Fibroblast of lung (primary cell): ENCODE results near the gene CH25H. TPM values are rescaled to one million over a fixed set of nuclear protein-coding genes. Genes with fewer than 3 reads are reported as not detected.

ENCODE experiments used
- DNase-seq, 2 donors: peaks; one replicate each; pipeline versions ENCODE4 v3.0.0 to v3.0.0-alpha.2; 2010; ENCODE audit warnings: low read depth in 2 of 2
- H2AFZ ChIP-seq: 2 replicates; pipeline ENCODE4 v1.5.1; 2012; ENCODE audit warnings: low read length, control low read depth, inconsistent platforms
- H3K27ac ChIP-seq: 2 replicates; pipeline ENCODE4 v1.5.1; 2011; ENCODE audit warnings: low read length, control low read depth; ENCODE audit not compliant: insufficient read depth
- H3K27me3 ChIP-seq: 2 replicates; pipeline ENCODE4 v1.5.1; 2011; ENCODE audit warnings: mild to moderate bottlenecking, low read length; ENCODE audit not compliant: control insufficient read depth, insufficient read depth
- H3K36me3 ChIP-seq: 2 replicates; pipeline ENCODE4 v1.5.1; 2011; ENCODE audit warnings: low read length; ENCODE audit not compliant: control insufficient read depth, insufficient read depth
- H3K4me1 ChIP-seq: 2 replicates; pipeline ENCODE4 v1.5.1; 2011; ENCODE audit warnings: low read length; ENCODE audit not compliant: control insufficient read depth, insufficient read depth; ENCODE audit errors: extremely low read depth
- H3K4me2 ChIP-seq: 2 replicates; pipeline ENCODE4 v1.5.1; 2011; ENCODE audit warnings: low read length, control low read depth; ENCODE audit not compliant: insufficient read depth; ENCODE audit errors: extremely low read depth
- H3K4me3 ChIP-seq, 4 experiments: fragments of 200-600 bp in 1 of 4; sonication (generic) in 1 of 4; replicated peaks in 1 of 4; 2 replicates each; pipeline ENCODE4 v1.5.1; 2011 to 2016; ENCODE audit warnings: low read length in 4 of 4, low read depth in 3 of 4, mild to moderate bottlenecking in 3 of 4, control low read depth in 2 of 4, inconsistent platforms in 1 of 4, mixed read lengths in 1 of 4; ENCODE audit not compliant: insufficient read depth in 1 of 4; ENCODE audit errors: control extremely low read depth in 1 of 4
- H3K79me2 ChIP-seq: 2 replicates; pipeline ENCODE4 v1.5.1; 2012; ENCODE audit warnings: mild to moderate bottlenecking, low read length, inconsistent platforms; ENCODE audit not compliant: control insufficient read depth, insufficient read depth
- H3K9ac ChIP-seq: 2 replicates; pipeline ENCODE4 v1.5.1; 2011; ENCODE audit warnings: mild to moderate bottlenecking, low read length, control low read depth; ENCODE audit not compliant: insufficient read depth
- H3K9me3 ChIP-seq: 2 replicates; pipeline ENCODE4 v1.5.1; 2012; ENCODE audit warnings: low read depth, low read length; ENCODE audit not compliant: control insufficient read depth, insufficient read depth
- H4K20me1 ChIP-seq: 2 replicates; pipeline ENCODE4 v1.5.1; 2011; ENCODE audit warnings: low read length; ENCODE audit not compliant: control insufficient read depth, insufficient read depth; ENCODE audit errors: extremely low read depth
- EZH2 ChIP-seq: IDR thresholded peaks from 2 replicates; pipeline ENCODE4 v1.5.1; 2012; ENCODE audit warnings: low read length, control low read depth, mild to moderate bottlenecking; ENCODE audit errors: missing control alignments
- polyA plus RNA-seq, 2 donors: library from polyadenylated mRNA; depleted of rRNA in 1 of 2; stranded (reverse) in 1 of 2; unstranded in 1 of 2; fragments of >200 nt; gene quantifications; 2 replicates each; pipeline ENCODE4 v1.2.1, GENCODE V29; 2011 to 2012; ENCODE audit warnings: missing spikeins in 1 of 2
- total RNA-seq: library from RNA; depleted of rRNA; stranded (reverse); fragments of >200 nt; gene quantifications from 2 replicates; pipeline ENCODE4 v1.2.1, GENCODE V29; 2014
- TF ChIP-seq, protein P1 (sequence below), 2 donors: IDR thresholded peaks in 1 of 2; conservative IDR thresholded peaks in 1 of 2; 1 replicate in 1 of 2; 2 replicates in 1 of 2; pipeline ENCODE4 v1.5.1; 2011 to 2012; ENCODE audit warnings: low read length in 2 of 2, control low read depth in 1 of 2, inconsistent platforms in 1 of 2, low read depth in 1 of 2, mild to moderate bottlenecking in 1 of 2

CH25H gene
- total and polyA plus RNA-seq, 2 donors (not counting 1 experiment from before 2014, with no cell fraction given), result 1.7 to 17.7 TPM

DNA sequence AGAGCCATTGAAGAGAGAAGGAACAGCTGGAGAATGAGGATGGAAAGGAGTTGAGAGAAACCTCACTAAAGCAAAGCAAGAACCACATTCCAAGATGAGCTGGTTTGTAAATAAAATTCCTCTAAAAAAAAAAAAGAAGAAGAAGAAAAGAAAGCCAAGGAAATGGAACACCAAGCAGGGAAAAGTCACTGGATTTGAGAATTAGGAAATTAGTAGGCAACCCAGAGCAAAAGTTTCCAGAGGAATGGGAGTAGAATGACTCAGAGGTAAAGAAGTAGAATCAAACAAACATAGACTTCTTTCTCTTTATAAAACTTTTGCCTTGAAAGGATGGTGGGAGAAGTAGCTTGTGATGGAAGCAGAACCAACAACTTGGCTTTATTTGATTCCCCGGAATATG, 3.9 kb downstream of the CH25H start:
- H3K27ac ChIP-seq, result no peak overlapping the region
- no peak overlapping the region for H2AFZ ChIP-seq
- H3K9me3 ChIP-seq, result no peaks in the 10 kb centered on the region
- H3K4me3 ChIP-seq, result no peak overlapping the region
- peak in 1 of 2 donors; percentile 38 for DNase-seq
- no peak overlapping the region for H3K4me2 ChIP-seq
- H3K79me2 ChIP-seq, result no peaks in the 10 kb centered on the region
- no peaks in the 10 kb centered on the region for H3K27me3 ChIP-seq
- no peaks in the 10 kb centered on the region for H4K20me1 ChIP-seq
- H3K9ac ChIP-seq, result no peak overlapping the region
- H3K4me1 ChIP-seq, result peaks cover 13% of the 10 kb centered on the region
- TF ChIP-seq, protein P1, sequence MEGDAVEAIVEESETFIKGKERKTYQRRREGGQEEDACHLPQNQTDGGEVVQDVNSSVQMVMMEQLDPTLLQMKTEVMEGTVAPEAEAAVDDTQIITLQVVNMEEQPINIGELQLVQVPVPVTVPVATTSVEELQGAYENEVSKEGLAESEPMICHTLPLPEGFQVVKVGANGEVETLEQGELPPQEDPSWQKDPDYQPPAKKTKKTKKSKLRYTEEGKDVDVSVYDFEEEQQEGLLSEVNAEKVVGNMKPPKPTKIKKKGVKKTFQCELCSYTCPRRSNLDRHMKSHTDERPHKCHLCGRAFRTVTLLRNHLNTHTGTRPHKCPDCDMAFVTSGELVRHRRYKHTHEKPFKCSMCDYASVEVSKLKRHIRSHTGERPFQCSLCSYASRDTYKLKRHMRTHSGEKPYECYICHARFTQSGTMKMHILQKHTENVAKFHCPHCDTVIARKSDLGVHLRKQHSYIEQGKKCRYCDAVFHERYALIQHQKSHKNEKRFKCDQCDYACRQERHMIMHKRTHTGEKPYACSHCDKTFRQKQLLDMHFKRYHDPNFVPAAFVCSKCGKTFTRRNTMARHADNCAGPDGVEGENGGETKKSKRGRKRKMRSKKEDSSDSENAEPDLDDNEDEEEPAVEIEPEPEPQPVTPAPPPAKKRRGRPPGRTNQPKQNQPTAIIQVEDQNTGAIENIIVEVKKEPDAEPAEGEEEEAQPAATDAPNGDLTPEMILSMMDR (conservative IDR thresholded peaks at IDR 0.05 in 1 of 2, IDR thresholded peaks at IDR 0.05 in 1 of 2; ENCODE audit: low read depth in 1 of 2, low read length in 2 of 2), result no peak
- no peak for TF ChIP-seq EZH2
- H3K36me3 ChIP-seq, result no peaks in the 10 kb centered on the region

DNA sequence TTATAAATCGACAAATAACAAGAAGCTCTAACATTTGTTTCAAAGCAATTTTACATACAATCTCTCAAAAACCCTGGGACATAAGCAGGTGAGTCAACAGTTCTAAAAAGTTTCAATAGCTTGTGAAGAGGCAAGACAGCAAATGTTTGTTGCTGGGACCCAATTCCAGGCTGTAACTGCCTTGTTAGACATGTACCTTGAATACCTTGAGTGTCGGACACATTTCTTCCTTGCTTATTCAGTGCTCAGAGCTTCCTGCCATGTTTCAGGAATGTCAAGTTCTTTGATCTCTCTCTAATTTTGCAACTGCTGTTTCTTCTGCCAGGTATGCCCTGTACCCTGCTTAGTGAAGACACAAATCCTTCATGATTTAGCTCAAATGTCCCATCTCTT, 5.1 kb downstream of the CH25H start:
- no peaks in the 10 kb centered on the region for H3K9me3 ChIP-seq
- no peaks in the 10 kb centered on the region for H3K27me3 ChIP-seq
- no peaks in the 10 kb centered on the region for H4K20me1 ChIP-seq
- no peak overlapping the region for H3K9ac ChIP-seq
- H3K79me2 ChIP-seq, result no peaks in the 10 kb centered on the region
- no peak overlapping the region for H3K27ac ChIP-seq
- H3K4me3 ChIP-seq, result no peak overlapping the region
- no peak for DNase-seq
- no peak overlapping the region for H2AFZ ChIP-seq
- TF ChIP-seq, protein P1 (conservative IDR thresholded peaks at IDR 0.05 in 1 of 2, IDR thresholded peaks at IDR 0.05 in 1 of 2; ENCODE audit: low read depth in 1 of 2, low read length in 2 of 2), result no peak
- TF ChIP-seq EZH2, result no peak
- H3K36me3 ChIP-seq, result no peaks in the 10 kb centered on the region
- H3K4me1 ChIP-seq, result peaks cover 12% of the 10 kb centered on the region
- no peak overlapping the region for H3K4me2 ChIP-seq

DNA sequence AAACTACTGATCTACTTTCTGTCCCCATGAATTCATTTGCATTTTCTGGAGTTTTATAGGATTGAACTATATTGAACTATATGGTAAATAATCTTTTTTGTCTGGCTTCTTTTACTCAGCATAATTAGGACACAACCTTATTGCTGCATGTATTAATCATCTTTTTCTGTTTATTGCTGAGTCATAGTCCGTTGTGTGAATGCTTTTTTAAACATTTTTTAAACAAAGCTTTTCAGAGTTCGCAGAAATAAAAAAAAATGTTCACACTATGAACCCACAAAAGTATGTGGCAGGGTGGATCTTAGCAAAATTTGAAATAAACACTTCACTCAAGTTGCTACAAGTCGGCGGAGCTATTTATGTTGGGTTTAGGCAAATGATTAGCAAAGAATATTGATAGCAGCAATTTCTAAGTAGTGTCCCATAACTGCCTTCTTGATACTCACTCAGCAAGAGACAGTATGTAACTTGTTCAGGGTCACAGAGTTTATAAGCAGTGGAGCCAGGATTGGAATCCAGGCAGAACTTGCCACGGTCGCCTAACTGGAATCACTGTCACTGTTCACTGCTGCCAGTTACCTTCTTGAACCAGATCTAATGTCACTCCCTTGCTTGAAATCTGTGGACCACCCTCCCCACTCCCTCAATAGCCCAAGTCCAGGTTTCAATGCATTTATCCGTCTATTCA, 5.6 kb downstream of the CH25H start:
- H4K20me1 ChIP-seq, result no peaks in the 10 kb centered on the region
- DNase-seq, result peak in 1 of 2 donors; percentile 52
- H3K4me1 ChIP-seq, result peaks cover 8% of the 10 kb centered on the region
- no peak overlapping the region for H3K4me3 ChIP-seq
- H3K36me3 ChIP-seq, result no peaks in the 10 kb centered on the region
- no peak overlapping the region for H3K27ac ChIP-seq
- no peaks in the 10 kb centered on the region for H3K79me2 ChIP-seq
- H2AFZ ChIP-seq, result no peak overlapping the region
- H3K9ac ChIP-seq, result no peak overlapping the region
- peak overlapping the region; percentile 5 for H3K4me2 ChIP-seq
- no peaks in the 10 kb centered on the region for H3K27me3 ChIP-seq
- no peaks in the 10 kb centered on the region for H3K9me3 ChIP-seq
- no peak for TF ChIP-seq EZH2
